ENCODE data around the gene CRYBG3.
A peak's percentile ranks its signal among the peaks of the same experiment; 100 is the strongest.
"Not testable (repeated sequence)": the region's sequence is repeated elsewhere in the genome, so short reads cannot be mapped to it uniquely, and the experiment has no call there.

The CRYBG3 gene

GRCh38 chr3:97901313-97902248 lies 79.8 kb downstream of the CRYBG3 start:
- no peak for DNase-seq

GRCh38 chr3:97909830-97910229 lies 88.0 kb downstream of the CRYBG3 start:
- DNase-seq: not testable (repeated sequence)

GRCh38 chr3:97910236-97910831 lies 88.5 kb downstream of the CRYBG3 start:
- DNase-seq: not testable (repeated sequence)

- DNase-seq: no peak
These were observed 89.1 kb downstream of the CRYBG3 start for GRCh38 chr3:97910931-97911351.

- DNase-seq: no peak
These were observed 89.6 kb downstream of the CRYBG3 start for GRCh38 chr3:97911459-97911858.

GRCh38 chr3:97914388-97914787 lies 92.6 kb downstream of the CRYBG3 start:
- no peak for DNase-seq

- no peak for DNase-seq
These were observed 94.8 kb downstream of the CRYBG3 start for GRCh38 chr3:97916576-97916975.

GRCh38 chr3:97917813-97918536 lies 96.2 kb downstream of the CRYBG3 start:
- DNase-seq: no peak

GRCh38 chr3:97927704-97928103 lies 105.9 kb downstream of the CRYBG3 start:
- peak; percentile 17 for DNase-seq

- DNase-seq: no peak
These were observed 107.2 kb downstream of the CRYBG3 start for GRCh38 chr3:97928986-97929385.

- DNase-seq: peak; percentile 19
These were observed 108.2 kb downstream of the CRYBG3 start for GRCh38 chr3:97930018-97930417.

GRCh38 chr3:97931218-97931617 lies 109.4 kb downstream of the CRYBG3 start:
- DNase-seq: no peak

GRCh38 chr3:97932387-97932801 lies 110.6 kb downstream of the CRYBG3 start:
- DNase-seq: no peak

- DNase-seq: no peak
These were observed 113.3 kb downstream of the CRYBG3 start for GRCh38 chr3:97934980-97935695.

GRCh38 chr3:97935842-97936241 lies 114.0 kb downstream of the CRYBG3 start:
- no peak for DNase-seq

GRCh38 chr3:97937205-97937604 lies 115.4 kb downstream of the CRYBG3 start:
- DNase-seq: no peak

GRCh38 chr3:97938444-97938843 lies 116.6 kb downstream of the CRYBG3 start:
- no peak for DNase-seq

- DNase-seq: no peak
These were observed 117.6 kb downstream of the CRYBG3 start for GRCh38 chr3:97939401-97939800.

- DNase-seq: peak; percentile 34
These were observed 118.2 kb downstream of the CRYBG3 start for GRCh38 chr3:97940034-97940433.

GRCh38 chr3:97942801-97943546 lies 121.2 kb downstream of the CRYBG3 start:
- no peak for DNase-seq

GRCh38 chr3:97948351-97949109 lies 126.7 kb downstream of the CRYBG3 start:
- DNase-seq: no peak

Data from NCI-H1694 treated with DMSO at 0.1 percent for 48 hours (cell line).